NCI-H2196 (cell line): ENCODE results near the gene PDS5B.
"Not testable (repeated sequence)": the region's sequence is repeated elsewhere in the genome, so short reads cannot be mapped to it uniquely, and the experiment has no call there.

Source experiments
- DNase-seq: peaks from one replicate; lab custom pipeline; 2025; ENCODE audit not compliant: unreplicated experiment; lab: John Stamatoyannopoulos, UW

Gene PDS5B

GRCh38 chr13:32721131-32722034 is 135.1 kb downstream of the PDS5B start:
- DNase-seq, result not testable (repeated sequence)

GRCh38 chr13:32722340-32722739 is 136.1 kb downstream of the PDS5B start:
- DNase-seq, result no peak

- no peak for DNase-seq
Measured at GRCh38 chr13:32723987-32724386, 137.7 kb downstream of the PDS5B start.

GRCh38 chr13:32726374-32727037 is 140.3 kb downstream of the PDS5B start:
- DNase-seq, result no peak

GRCh38 chr13:32728327-32728726 is 142.1 kb downstream of the PDS5B start:
- no peak for DNase-seq

GRCh38 chr13:32729097-32729496 is 142.8 kb downstream of the PDS5B start:
- not testable (repeated sequence) for DNase-seq

- no peak for DNase-seq
Measured at GRCh38 chr13:32731074-32731473, 144.8 kb downstream of the PDS5B start.

- peak; percentile 11 for DNase-seq
Measured at GRCh38 chr13:32731576-32731975, 145.3 kb downstream of the PDS5B start.

GRCh38 chr13:32733690-32734089 is 147.4 kb downstream of the PDS5B start:
- no peak for DNase-seq

GRCh38 chr13:32734511-32734910 is 148.3 kb downstream of the PDS5B start:
- no peak for DNase-seq

- no peak for DNase-seq
Measured at GRCh38 chr13:32735859-32736258, 149.6 kb downstream of the PDS5B start.

GRCh38 chr13:32736648-32737047 is 150.4 kb downstream of the PDS5B start:
- DNase-seq, result no peak

- DNase-seq, result no peak
Measured at GRCh38 chr13:32737111-32737571, 150.9 kb downstream of the PDS5B start.

- DNase-seq, result no peak
Measured at GRCh38 chr13:32737679-32738078, 151.4 kb downstream of the PDS5B start.

GRCh38 chr13:32745509-32745908 is 159.3 kb downstream of the PDS5B start:
- no peak for DNase-seq

- DNase-seq, result no peak
Measured at GRCh38 chr13:32746474-32746873, 160.2 kb downstream of the PDS5B start.

- DNase-seq, result no peak
Measured at GRCh38 chr13:32748305-32748704, 162.1 kb downstream of the PDS5B start.

GRCh38 chr13:32751340-32751739 is 165.1 kb downstream of the PDS5B start:
- no peak for DNase-seq

GRCh38 chr13:32752311-32752710 is 166.1 kb downstream of the PDS5B start:
- no peak for DNase-seq

GRCh38 chr13:32752997-32753606 is 166.8 kb downstream of the PDS5B start:
- DNase-seq, result peak; percentile 19

GRCh38 chr13:32754179-32754578 is 167.9 kb downstream of the PDS5B start:
- DNase-seq, result no peak

- no peak for DNase-seq
Measured at GRCh38 chr13:32759152-32759551, 172.9 kb downstream of the PDS5B start.
